Progenitor cell of endocrine pancreas (in vitro differentiated cells): ENCODE results near the gene PTPRM. TPM values are rescaled to one million over a fixed set of nuclear protein-coding genes. Genes with fewer than 3 reads are reported as not detected.

Experiments used
- DNase-seq: peaks from one replicate; pipeline ENCODE4 v3.0.0; 2021; ENCODE audit warnings: low spot score; ENCODE audit not compliant: unreplicated experiment
- H3K27ac Mint-ChIP-seq: 2 replicates; pipeline ENCODE4 v1.8.0; 2021; ENCODE audit warnings: mild to moderate bottlenecking, moderate library complexity, mixed read lengths
- H3K27me3 Mint-ChIP-seq: 2 replicates; pipeline ENCODE4 v1.8.0; 2021; ENCODE audit warnings: mixed read lengths
- H3K36me3 Mint-ChIP-seq: 2 replicates; pipeline ENCODE4 v1.8.0; 2022; ENCODE audit warnings: mixed read lengths; ENCODE audit not compliant: insufficient read depth
- H3K4me1 Mint-ChIP-seq: 2 replicates; pipeline ENCODE4 v1.8.0; 2021; ENCODE audit warnings: low read depth, mixed read lengths
- H3K4me3 Mint-ChIP-seq: 2 replicates; pipeline ENCODE4 v1.8.0; 2021; ENCODE audit warnings: low read depth, mild to moderate bottlenecking, moderate library complexity, mixed read lengths
- H3K9me3 Mint-ChIP-seq: 2 replicates; pipeline ENCODE4 v1.8.0; 2021; ENCODE audit warnings: low read depth, mixed read lengths
- total RNA-seq: library from RNA; stranded (reverse); gene quantifications from 2 replicates; pipeline ENCODE4 v1.2.1, GENCODE V29; 2021
- TF ChIP-seq, protein P1 (sequence below): fragments of 200-600 bp; sonication (generic); IDR thresholded peaks from one replicate; pipeline ENCODE4 v1.5.0; 2021; ENCODE audit warnings: antibody characterized with exemption, mild to moderate bottlenecking; ENCODE audit not compliant: unreplicated experiment

Gene PTPRM
- total RNA-seq, 1 donor from 2014 or later = 23.2 TPM

DNA sequence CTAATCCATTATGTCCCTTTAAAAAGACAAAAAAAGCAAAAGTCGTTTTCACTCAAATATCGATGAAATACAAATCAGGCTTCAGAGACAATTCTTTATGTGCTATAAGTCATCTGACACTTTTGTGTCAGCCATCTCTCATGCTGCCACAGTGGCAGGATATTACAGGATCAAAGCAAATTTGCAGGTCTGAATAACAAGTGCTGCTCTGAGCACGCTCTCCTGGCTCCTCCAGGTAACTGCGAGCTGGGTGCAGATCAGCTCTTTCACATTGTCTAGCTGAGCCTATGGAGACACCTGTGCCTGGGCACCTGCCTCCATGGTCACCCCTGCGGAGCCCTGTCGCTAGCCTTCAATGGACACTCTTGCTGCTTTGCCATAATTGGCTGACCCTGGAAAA lies 792.0 kb downstream of the PTPRM start:
- H3K27ac Mint-ChIP-seq = no peak overlapping the region
- no peaks in the 10 kb centered on the region for H3K36me3 Mint-ChIP-seq
- no peaks in the 10 kb centered on the region for H3K9me3 Mint-ChIP-seq
- H3K27me3 Mint-ChIP-seq = peaks cover 13% of the 10 kb centered on the region
- DNase-seq = no peak
- peaks cover 17% of the 10 kb centered on the region for H3K4me1 Mint-ChIP-seq
- TF ChIP-seq, protein P1, sequence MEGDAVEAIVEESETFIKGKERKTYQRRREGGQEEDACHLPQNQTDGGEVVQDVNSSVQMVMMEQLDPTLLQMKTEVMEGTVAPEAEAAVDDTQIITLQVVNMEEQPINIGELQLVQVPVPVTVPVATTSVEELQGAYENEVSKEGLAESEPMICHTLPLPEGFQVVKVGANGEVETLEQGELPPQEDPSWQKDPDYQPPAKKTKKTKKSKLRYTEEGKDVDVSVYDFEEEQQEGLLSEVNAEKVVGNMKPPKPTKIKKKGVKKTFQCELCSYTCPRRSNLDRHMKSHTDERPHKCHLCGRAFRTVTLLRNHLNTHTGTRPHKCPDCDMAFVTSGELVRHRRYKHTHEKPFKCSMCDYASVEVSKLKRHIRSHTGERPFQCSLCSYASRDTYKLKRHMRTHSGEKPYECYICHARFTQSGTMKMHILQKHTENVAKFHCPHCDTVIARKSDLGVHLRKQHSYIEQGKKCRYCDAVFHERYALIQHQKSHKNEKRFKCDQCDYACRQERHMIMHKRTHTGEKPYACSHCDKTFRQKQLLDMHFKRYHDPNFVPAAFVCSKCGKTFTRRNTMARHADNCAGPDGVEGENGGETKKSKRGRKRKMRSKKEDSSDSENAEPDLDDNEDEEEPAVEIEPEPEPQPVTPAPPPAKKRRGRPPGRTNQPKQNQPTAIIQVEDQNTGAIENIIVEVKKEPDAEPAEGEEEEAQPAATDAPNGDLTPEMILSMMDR = no peak
- H3K4me3 Mint-ChIP-seq = no peak overlapping the region

DNA sequence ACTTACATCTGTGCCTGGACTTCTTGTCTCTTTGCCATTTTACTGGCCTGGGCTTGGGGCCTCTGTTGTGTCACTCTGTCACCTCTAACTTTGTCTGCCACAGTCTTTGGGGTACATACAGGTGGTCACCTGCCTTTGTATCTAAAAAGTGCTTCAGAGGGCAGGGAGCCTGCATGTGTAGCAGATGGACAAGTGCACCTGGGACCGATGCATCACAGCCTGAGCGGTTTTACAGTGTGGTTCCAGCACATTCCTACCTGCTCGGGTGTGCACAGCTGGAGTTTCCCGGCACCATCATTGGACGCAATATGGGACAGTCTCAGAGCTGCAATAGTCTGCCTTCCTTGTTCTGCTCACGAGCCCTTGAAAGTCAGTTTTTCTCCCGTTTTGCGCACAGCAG lies 792.4 kb downstream of the PTPRM start:
- H3K9me3 Mint-ChIP-seq = no peaks in the 10 kb centered on the region

GRCh38 chr18:8361941-8362471 lies 794.9 kb downstream of the PTPRM start:
- Mint-ChIP-seq H3K9me3 (no peaks in the 10 kb centered on the region), H3K36me3 (no peaks in the 10 kb centered on the region), H3K27ac (no peak overlapping the region), H3K27me3 (peaks cover 34% of the 10 kb centered on the region), H3K4me3 (no peak overlapping the region), H3K4me1 (peaks cover 13% of the 10 kb centered on the region)
- TF ChIP-seq, protein P1 = no peak
- no peak for DNase-seq

More for the DNA sequence above, 792.4 kb downstream of the PTPRM start:
- no peak overlapping the region for H3K27ac Mint-ChIP-seq
- H3K4me3 Mint-ChIP-seq = no peak overlapping the region
- TF ChIP-seq, protein P1 = no peak
- peaks cover 14% of the 10 kb centered on the region for H3K4me1 Mint-ChIP-seq
- no peaks in the 10 kb centered on the region for H3K36me3 Mint-ChIP-seq
- H3K27me3 Mint-ChIP-seq = peaks cover 13% of the 10 kb centered on the region
- no peak for DNase-seq

GRCh38 chr18:8362863-8363262 lies 795.7 kb downstream of the PTPRM start:
- Mint-ChIP-seq H3K9me3 (no peaks in the 10 kb centered on the region), H3K27me3 (peaks cover 35% of the 10 kb centered on the region), H3K36me3 (no peaks in the 10 kb centered on the region), H3K27ac (no peak overlapping the region), H3K4me3 (no peak overlapping the region), H3K4me1 (peaks cover 9% of the 10 kb centered on the region)
- TF ChIP-seq, protein P1 = no peak
- DNase-seq = no peak

- Mint-ChIP-seq H3K9me3 (no peaks in the 10 kb centered on the region), H3K27me3 (peaks cover 47% of the 10 kb centered on the region), H3K27ac (no peak overlapping the region)
These were observed 797.3 kb downstream of the PTPRM start for GRCh38 chr18:8364385-8364784.

More at GRCh38 chr18:8364385-8364784, 797.3 kb downstream of the PTPRM start:
- Mint-ChIP-seq H3K36me3 (no peaks in the 10 kb centered on the region), H3K4me1 (peaks cover 2% of the 10 kb centered on the region), H3K4me3 (no peak overlapping the region)
- DNase-seq = no peak
- TF ChIP-seq, protein P1 = no peak
